ENCODE results near the gene SPNS3. TPM values are rescaled to one million over a fixed set of nuclear protein-coding genes. Genes with fewer than 3 reads are reported as not detected.

SPNS3 gene
- total RNA-seq, 2 experiments from 2014 or later, result 51.2 to 54.6 TPM

- H3K36me3 ChIP-seq (ENCODE audit: insufficient read depth, low read length), result peaks cover 30% of the 10 kb centered on the region
- intact Hi-C loops (cut with micrococcal nuclease; ENCODE audit: unreplicated experiment), result no loop called here
- H3K9me2 ChIP-seq (ENCODE audit: insufficient read depth, low read length), result no peaks in the 10 kb centered on the region
- ChIA-PET CTCF (ENCODE audit: unreplicated experiment) (interaction anchor here (1.3 kb wide), 1 partner anchor 11 kb away, joined by 6 read pairs; no protein-coding TSS in a partner anchor), POLR2A (no interaction called here)
- no peaks in the 10 kb centered on the region for H3K79me2 ChIP-seq (ENCODE audit: insufficient read depth, low read depth, low read length)
- H3K4me3 ChIP-seq (ENCODE audit: low read depth, low read length, poor library complexity, severe bottlenecking), result no peak overlapping the region
- no peaks in the 10 kb centered on the region for H4K20me1 ChIP-seq (ENCODE audit: insufficient read depth, low read length)
- peaks cover 7% of the 10 kb centered on the region for H3K4me1 ChIP-seq (ENCODE audit: insufficient read depth, low read length, poor library complexity, severe bottlenecking)
- no peak overlapping the region for H2AFZ ChIP-seq (ENCODE audit: low read length)
- TF ChIP-seq EZH2phosphoT487 (IDR thresholded peaks at IDR 0.05; ENCODE audit: borderline replicate concordance, low read depth, low read length) (no peak), CTCF (conservative IDR thresholded peaks at IDR 0.05; ENCODE audit: low read length) (no peak)
- no peak overlapping the region for H3K27ac ChIP-seq (ENCODE audit: low read depth, low read length, poor library complexity, severe bottlenecking)
- no peak overlapping the region for H3K4me2 ChIP-seq (ENCODE audit: low read length)
- no TSS peak for BruUV-seq (replicated peaks)
- no peak for DNase-seq (ENCODE audit: low spot score)
- H3K9me3 ChIP-seq (ENCODE audit: low read length), result no peaks in the 10 kb centered on the region
These were observed 100.8 kb downstream of the SPNS3 start for GRCh38 chr17:4534515-4534914.

GRCh38 chr17:4534928-4535666 is 101.4 kb downstream of the SPNS3 start:
- Histone ChIP-seq H2AFZ (ENCODE audit: low read length) (no peak overlapping the region), H3K4me2 (ENCODE audit: low read length) (no peak overlapping the region), H3K79me2 (ENCODE audit: insufficient read depth, low read depth, low read length) (no peaks in the 10 kb centered on the region), H3K27ac (ENCODE audit: low read depth, low read length, poor library complexity, severe bottlenecking) (no peak overlapping the region), H3K36me3 (ENCODE audit: insufficient read depth, low read length) (peaks cover 36% of the 10 kb centered on the region), H3K9me3 (ENCODE audit: low read length) (no peaks in the 10 kb centered on the region), H3K4me3 (ENCODE audit: low read depth, low read length, poor library complexity, severe bottlenecking) (no peak overlapping the region), H4K20me1 (ENCODE audit: insufficient read depth, low read length) (no peaks in the 10 kb centered on the region), H3K4me1 (ENCODE audit: insufficient read depth, low read length, poor library complexity, severe bottlenecking) (peaks cover 7% of the 10 kb centered on the region), H3K9me2 (ENCODE audit: insufficient read depth, low read length) (no peaks in the 10 kb centered on the region)
- CTCF ChIA-PET (ENCODE audit: unreplicated experiment), result interaction anchor here (1.3 kb wide), 1 partner anchor 12 kb away, joined by 6 read pairs; no protein-coding TSS in a partner anchor
- no TSS peak for BruUV-seq (replicated peaks)
- POLR2A ChIA-PET, result no interaction called here
- TF ChIP-seq CTCF (conservative IDR thresholded peaks at IDR 0.05; ENCODE audit: low read length) (no peak), EZH2phosphoT487 (IDR thresholded peaks at IDR 0.05; ENCODE audit: borderline replicate concordance, low read depth, low read length) (no peak)
- no peak for DNase-seq (ENCODE audit: low spot score)
- intact Hi-C loops (cut with micrococcal nuclease; ENCODE audit: unreplicated experiment), result no loop called here

DNA sequence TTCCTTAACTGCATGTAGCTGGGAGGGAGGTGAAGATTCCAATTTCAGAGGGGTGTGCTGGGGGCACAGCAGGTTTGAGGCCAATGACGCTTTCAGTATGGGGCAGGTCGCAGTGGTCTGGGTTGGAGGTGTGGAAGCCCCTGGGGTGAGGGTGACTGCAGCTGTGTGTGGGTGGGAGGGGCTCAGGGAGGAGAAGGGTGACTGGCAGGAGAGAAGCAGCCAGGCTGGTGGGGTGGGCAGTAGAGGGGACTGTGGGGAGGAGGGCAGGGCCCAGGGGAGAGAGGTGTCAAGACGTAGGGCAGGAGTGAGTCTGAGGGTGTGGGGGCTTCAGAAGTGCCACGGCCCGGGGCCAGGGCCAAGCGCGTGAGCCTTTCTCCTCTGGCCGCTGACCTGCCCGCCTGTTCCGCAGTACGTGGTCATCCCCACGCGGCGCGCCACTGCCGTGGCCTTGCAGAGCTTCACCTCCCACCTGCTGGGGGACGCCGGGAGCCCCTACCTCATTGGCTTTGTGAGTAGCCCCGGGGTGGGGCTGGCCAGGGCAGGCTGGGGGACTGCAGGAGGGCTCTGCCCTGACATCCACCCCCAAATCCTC is 102.0 kb downstream of the SPNS3 start:
- no TSS peak for BruUV-seq (replicated peaks)

More for the DNA sequence above, 102.0 kb downstream of the SPNS3 start:
- intact Hi-C loops (cut with micrococcal nuclease; ENCODE audit: unreplicated experiment), result no loop called here
- ChIA-PET POLR2A (no interaction called here), CTCF (ENCODE audit: unreplicated experiment) (interaction anchor here (1.3 kb wide), 1 partner anchor 12 kb away, joined by 6 read pairs; no protein-coding TSS in a partner anchor)
- Histone ChIP-seq H3K9me3 (ENCODE audit: low read length) (no peaks in the 10 kb centered on the region), H3K27ac (ENCODE audit: low read depth, low read length, poor library complexity, severe bottlenecking) (no peak overlapping the region), H3K9me2 (ENCODE audit: insufficient read depth, low read length) (no peaks in the 10 kb centered on the region), H3K4me3 (ENCODE audit: low read depth, low read length, poor library complexity, severe bottlenecking) (no peak overlapping the region), H4K20me1 (ENCODE audit: insufficient read depth, low read length) (no peaks in the 10 kb centered on the region), H3K4me2 (ENCODE audit: low read length) (no peak overlapping the region), H3K36me3 (ENCODE audit: insufficient read depth, low read length) (peaks cover 43% of the 10 kb centered on the region), H3K4me1 (ENCODE audit: insufficient read depth, low read length, poor library complexity, severe bottlenecking) (peaks cover 7% of the 10 kb centered on the region), H3K79me2 (ENCODE audit: insufficient read depth, low read depth, low read length) (no peaks in the 10 kb centered on the region), H2AFZ (ENCODE audit: low read length) (no peak overlapping the region)
- DNase-seq (ENCODE audit: low spot score), result no peak
- TF ChIP-seq EZH2phosphoT487 (IDR thresholded peaks at IDR 0.05; ENCODE audit: borderline replicate concordance, low read depth, low read length) (no peak), CTCF (conservative IDR thresholded peaks at IDR 0.05; ENCODE audit: low read length) (no peak)

Measured in OCI-LY7 (cell line).